Upper lobe of left lung (tissue), 4 donors: ENCODE measurements around the gene CFAP97D2.

Source experiments
- EP300 ChIP-seq, 4 donors: sonication (generic); formaldehyde crosslinking; IDR thresholded peaks; one replicate each; pipeline ENCODE4 v1.5.1; 2017; ENCODE audit warnings: antibody characterized with exemption in 4 of 4, control low read depth in 2 of 4
- POLR2A ChIP-seq, 4 donors: fragments of 450-650 bp; IDR thresholded peaks; one replicate each; pipeline ENCODE4 v1.5.1; 2016 to 2017; ENCODE audit warnings: antibody characterized with exemption in 4 of 4, mild to moderate bottlenecking in 2 of 4

DNA sequence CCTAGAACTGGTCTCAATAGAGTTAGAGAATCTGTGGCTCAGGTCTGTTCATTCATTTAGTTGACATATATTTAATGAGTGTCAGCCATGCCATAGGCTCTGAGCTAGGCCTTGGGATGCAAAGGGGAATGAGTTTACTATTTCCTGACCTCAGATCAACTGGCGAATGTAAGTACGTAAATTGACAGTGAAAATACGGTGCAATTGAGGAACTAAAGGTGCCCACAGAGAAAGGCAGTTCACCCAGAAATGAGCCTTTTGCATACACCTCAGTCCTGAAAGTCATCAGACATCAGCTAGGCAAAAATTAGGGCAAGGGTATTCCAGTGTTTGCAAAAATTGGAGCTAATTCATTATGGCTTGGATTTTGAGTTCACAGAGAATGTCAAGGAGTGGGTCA, 81.8 kb downstream of the CFAP97D2 start:
- TF ChIP-seq EP300 (IDR thresholded peaks at IDR 0.05) (no peak), POLR2A (IDR thresholded peaks at IDR 0.05) (no peak)
